Endothelial cell of umbilical vein (primary cell): ENCODE measurements around the gene TMEM270.

Source experiments
- CTCF ChIP-seq, 2 donors: IDR thresholded peaks; 1 replicate in 1 of 2; 2 replicates in 1 of 2; pipeline ENCODE4 v1.5.1; 2011; ENCODE audit warnings: low read length in 2 of 2, mild to moderate bottlenecking in 2 of 2, moderate library complexity in 2 of 2, control low read depth in 1 of 2, inconsistent platforms in 1 of 2, low read depth in 1 of 2; ENCODE audit not compliant: insufficient read depth in 1 of 2; ENCODE audit errors: extremely low read depth in 1 of 2
- EZH2 ChIP-seq: IDR thresholded peaks from 2 replicates; pipeline ENCODE4 v1.6.1; 2012; ENCODE audit warnings: borderline replicate concordance, low read depth, mild to moderate bottlenecking, moderate library complexity, low read length, inconsistent platforms; ENCODE audit not compliant: severe bottlenecking
- GATA2 ChIP-seq: IDR thresholded peaks from 2 replicates; pipeline ENCODE4 v1.7.0; 2011; ENCODE audit warnings: low read depth, mild to moderate bottlenecking, moderate library complexity, mixed read lengths, low read length; ENCODE audit not compliant: insufficient read length, insufficient read depth
- MYC ChIP-seq: IDR thresholded peaks from one replicate; pipeline ENCODE4 v1.6.1; 2011; ENCODE audit warnings: mild to moderate bottlenecking, low read depth, low read length
- POLR2A ChIP-seq: IDR thresholded peaks from 2 replicates; pipeline ENCODE4 v1.6.1; 2012; ENCODE audit warnings: low read depth, mild to moderate bottlenecking, control low read depth, low read length
- POLR2AphosphoS5 ChIP-seq: IDR thresholded peaks from 2 replicates; pipeline ENCODE4 v1.6.1; 2012; ENCODE audit warnings: low read depth, mild to moderate bottlenecking, control low read depth, low read length, moderate library complexity; ENCODE audit not compliant: insufficient read depth
- TF ChIP-seq, protein P1 (sequence below): IDR thresholded peaks from 2 replicates; pipeline ENCODE4 v1.6.1; 2011; ENCODE audit not compliant: insufficient read depth, insufficient read length

DNA sequence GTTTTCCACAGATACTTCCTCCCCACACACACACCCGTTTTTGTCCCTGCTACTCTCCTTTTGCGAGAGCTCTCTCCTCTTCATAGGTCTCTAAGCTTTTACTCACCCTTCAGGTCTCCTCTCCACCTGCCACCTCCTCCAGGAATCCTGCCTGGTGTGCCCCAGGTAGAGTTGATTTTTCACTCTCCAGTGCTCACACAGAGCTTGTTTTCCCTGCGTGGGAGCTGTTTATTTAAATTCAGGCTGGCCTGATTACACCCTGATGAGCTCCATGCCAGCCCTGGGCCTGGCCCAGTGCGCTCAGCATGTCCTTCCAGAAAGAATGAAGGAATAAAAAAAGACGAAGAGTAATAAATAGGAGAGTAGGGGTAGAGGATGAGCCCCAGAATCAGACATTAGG, 37.7 kb upstream of the TMEM270 start:
- TF ChIP-seq CTCF (IDR thresholded peaks at IDR 0.05; ENCODE audit: extremely low read depth in 1 of 2, insufficient read depth in 1 of 2, low read depth in 1 of 2, low read length in 2 of 2), result no peak
- no peak for TF ChIP-seq POLR2AphosphoS5
- no peak for TF ChIP-seq EZH2
- no peak for TF ChIP-seq POLR2A
- no peak for TF ChIP-seq GATA2
- no peak for TF ChIP-seq MYC
- TF ChIP-seq, protein P1, sequence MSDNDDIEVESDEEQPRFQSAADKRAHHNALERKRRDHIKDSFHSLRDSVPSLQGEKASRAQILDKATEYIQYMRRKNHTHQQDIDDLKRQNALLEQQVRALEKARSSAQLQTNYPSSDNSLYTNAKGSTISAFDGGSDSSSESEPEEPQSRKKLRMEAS, result no peak
